ENCODE measurements around the gene RASD2. TPM values are rescaled to one million over a fixed set of nuclear protein-coding genes. Genes with fewer than 3 reads are reported as not detected.

Gene RASD2
- total and polyA plus RNA-seq, 2 experiments from 2014 or later, result 1.2 to 3.6 TPM

- Histone ChIP-seq H3K4me1 (ENCODE audit: insufficient read depth) (peaks cover 22% of the 10 kb centered on the region), H3K4me2 (no peak overlapping the region), H2AFZ (no peak overlapping the region), H3K79me2 (replicated peaks; ENCODE audit: insufficient read depth) (no peaks in the 10 kb centered on the region), H4K20me1 (replicated peaks; ENCODE audit: insufficient read depth) (no peaks in the 10 kb centered on the region), H3K27ac (ENCODE audit: low read depth) (no peak overlapping the region), H3K9me2 (ENCODE audit: insufficient read depth) (no peaks in the 10 kb centered on the region), H3F3A (replicated peaks; ENCODE audit: low read depth) (0 out of 2 replicates have a peak, but pooled peaks cover 5% of the 10 kb centered on the region), H3K27me3 (ENCODE audit: insufficient read depth) (no peaks in the 10 kb centered on the region), H3K4me3 (no peak overlapping the region), H3K36me3 (ENCODE audit: insufficient read depth) (no peaks in the 10 kb centered on the region)
- Mint-ChIP-seq H3K9me3 (no peaks in the 10 kb centered on the region), H3K36me3 (ENCODE audit: low read depth) (no peaks in the 10 kb centered on the region), H3K27me3 (ENCODE audit: insufficient read depth, low read depth, poor library complexity) (peaks cover 18% of the 10 kb centered on the region), H3K4me1 (peaks cover 22% of the 10 kb centered on the region), H3K27ac (no peak overlapping the region), H3K4me3 (no peak overlapping the region)
- no peak for TF ChIP-seq ETS1 (IDR thresholded peaks at IDR 0.05)
- no peak for TF ChIP-seq POLR2AphosphoS5 (IDR thresholded peaks at IDR 0.05; ENCODE audit: low read depth)
- TF ChIP-seq EZH2phosphoT487 (IDR thresholded peaks at IDR 0.05; ENCODE audit: unreplicated experiment), result no peak
- no peak for TF ChIP-seq ZNF462 (CRISPR knock-in tag; IDR thresholded peaks at IDR 0.05)
- TF ChIP-seq CREB1 (CRISPR knock-in tag; IDR thresholded peaks at IDR 0.05; ENCODE audit: low read depth), result no peak
- TF ChIP-seq STAT1 (IDR thresholded peaks at IDR 0.05; ENCODE audit: unreplicated experiment), result no peak
- no peak for TF ChIP-seq EZH2 (IDR thresholded peaks at IDR 0.05; ENCODE audit: low read depth, unreplicated experiment)
- TF ChIP-seq ZNF114 (CRISPR knock-in tag; IDR thresholded peaks at IDR 0.05), result no peak
- TF ChIP-seq NANOG (IDR thresholded peaks at IDR 0.05; ENCODE audit: borderline replicate concordance), result no peak
- no peak for TF ChIP-seq CTCF (conservative IDR thresholded peaks at IDR 0.05; ENCODE audit: low read depth in 2 of 2)
- no peak for ATAC-seq
- DNase-seq (ENCODE audit: low spot score), result no peak
Measured at GRCh38 chr22:35553341-35553740, 12.7 kb downstream of the RASD2 start.

All from GM23338 (cell line).